ENCODE results near the gene DUSP22. TPM values are rescaled to one million over a fixed set of nuclear protein-coding genes. Genes with fewer than 3 reads are reported as not detected.

The DUSP22 gene
- total RNA-seq (2014; rRNA removed; shearing (Covaris generic)) (31.0 and 36.8 TPM in 2 replicates), polyA plus RNA-seq (2016; fragmentation: Nextera tagmentation; extraction: Ambion mirVana) (11.2 and 12.8 TPM in 2 replicates)
- long read RNA-seq, partial matches to known transcripts, result 1 of 6 reads
- long read RNA-seq, other reads (novel, unspliced or antisense), result 1 of 6 reads

GRCh38 chr6:291697-292505 is at the start of gene DUSP22:
Gene DUSP22 (plus strand): TSS chr6:292487. CDS start chr6:292540, 53 bp downstream.
- ATAC-seq, result peak; percentile 76
- Histone ChIP-seq H4K20me1 (replicated peaks; ENCODE audit: insufficient read depth) (peaks cover 9% of the 10 kb centered on the region; the same call in 1 of the 2 replicates), H3F3A (replicated peaks; ENCODE audit: low read depth) (peaks cover 6% of the 10 kb centered on the region; the same call in 1 of the 2 replicates), H3K9me2 (ENCODE audit: insufficient read depth) (no peaks in the 10 kb centered on the region), H3K4me3 (peak within 1 kb of the TSS; percentile 89), H3K4me2 (peak within 1 kb of the TSS; percentile 97), H2AFZ (peak within 1 kb of the TSS; percentile 98), H3K79me2 (replicated peaks; ENCODE audit: insufficient read depth) (peaks cover 31% of the 10 kb centered on the region), H3K36me3 (ENCODE audit: insufficient read depth) (peaks cover 5% of the 10 kb centered on the region; the same call in 1 of the 2 replicates), H3K27me3 (ENCODE audit: insufficient read depth) (peaks cover 4% of the 10 kb centered on the region), H3K4me1 (ENCODE audit: insufficient read depth) (peaks cover 22% of the 10 kb centered on the region), H3K27ac (ENCODE audit: low read depth) (peak within 1 kb of the TSS; percentile 55)
- Mint-ChIP-seq H3K36me3 (ENCODE audit: low read depth) (peaks cover 11% of the 10 kb centered on the region), H3K9me3 (peaks cover 76% of the 10 kb centered on the region), H3K27ac (no peak within 1 kb of the TSS; the same call in 1 of the 2 replicates), H3K27me3 (ENCODE audit: insufficient read depth, low read depth, poor library complexity) (peaks cover 15% of the 10 kb centered on the region), H3K4me3 (peak within 1 kb of the TSS; percentile 76), H3K4me1 (peaks cover 25% of the 10 kb centered on the region)
- TF ChIP-seq EZH2 (IDR thresholded peaks at IDR 0.05; ENCODE audit: low read depth, unreplicated experiment) (no peak), ZNF331 (CRISPR knock-in tag; IDR thresholded peaks at IDR 0.05; ENCODE audit: low read depth) (no peak), NANOG (IDR thresholded peaks at IDR 0.05; ENCODE audit: borderline replicate concordance) (no peak), STAT1 (IDR thresholded peaks at IDR 0.05; ENCODE audit: unreplicated experiment) (no peak), CTCF (conservative IDR thresholded peaks at IDR 0.05; ENCODE audit: low read depth in 2 of 2) (no peak; a peak in 1 of 4 replicates), POLR2AphosphoS5 (IDR thresholded peaks at IDR 0.05; ENCODE audit: low read depth) (peak; percentile 67)
- peak; percentile 81 for DNase-seq (ENCODE audit: low spot score)

- Mint-ChIP-seq H3K36me3 (ENCODE audit: low read depth) (no peaks in the 10 kb centered on the region), H3K9me3 (no peaks in the 10 kb centered on the region), H3K4me1 (no peaks in the 10 kb centered on the region; the same call in 2 of the 3 replicates), H3K27me3 (ENCODE audit: insufficient read depth, low read depth, poor library complexity) (no peaks in the 10 kb centered on the region), H3K27ac (no peak overlapping the region), H3K4me3 (no peak overlapping the region)
- Histone ChIP-seq H3K9me2 (ENCODE audit: insufficient read depth) (no peaks in the 10 kb centered on the region), H3K79me2 (replicated peaks; ENCODE audit: insufficient read depth) (no peaks in the 10 kb centered on the region), H3K4me3 (no peak overlapping the region), H3K27ac (ENCODE audit: low read depth) (no peak overlapping the region), H4K20me1 (replicated peaks; ENCODE audit: insufficient read depth) (no peaks in the 10 kb centered on the region), H3F3A (replicated peaks; ENCODE audit: low read depth) (no peaks in the 10 kb centered on the region), H2AFZ (no peak overlapping the region), H3K27me3 (ENCODE audit: insufficient read depth) (no peaks in the 10 kb centered on the region), H3K4me1 (ENCODE audit: insufficient read depth) (no peaks in the 10 kb centered on the region), H3K36me3 (ENCODE audit: insufficient read depth) (no peaks in the 10 kb centered on the region), H3K4me2 (no peak overlapping the region)
- DNase-seq (ENCODE audit: low spot score) (no peak), ATAC-seq (no peak)
- TF ChIP-seq EZH2phosphoT487 (IDR thresholded peaks at IDR 0.05; ENCODE audit: unreplicated experiment), result no peak
- TF ChIP-seq CREB1 (CRISPR knock-in tag; IDR thresholded peaks at IDR 0.05; ENCODE audit: low read depth), result no peak
These were observed 45.9 kb upstream of the DUSP22 start for GRCh38 chr6:246352-246751.
